Lower lobe of right lung (tissue), 2 donors: ENCODE measurements around the gene PPP1R3A. TPM values are rescaled to one million over a fixed set of nuclear protein-coding genes. Genes with fewer than 3 reads are reported as not detected.

Experiments used
- ATAC-seq, 2 donors: fragments of 200-7000 bp; cut with Tn5 transposase; one replicate each; pipeline ENCODE4 v1.9.1; 2020 to 2022; ENCODE audit warnings: mild to moderate bottlenecking in 2 of 2, moderate library complexity in 2 of 2
- DNase-seq: peaks from one replicate; pipeline ENCODE4 v3.0.0-alpha.2; 2020
- H3K27ac ChIP-seq: fragments of 200-600 bp; one replicate; pipeline ENCODE4 v1.8.0; 2022
- H3K27me3 ChIP-seq: fragments of 200-600 bp; one replicate; pipeline ENCODE4 v1.8.0; 2022; ENCODE audit warnings: low read depth
- H3K36me3 ChIP-seq: fragments of 200-600 bp; one replicate; pipeline ENCODE4 v1.8.0; 2022; ENCODE audit warnings: mild to moderate bottlenecking
- H3K4me1 ChIP-seq: fragments of 200-600 bp; one replicate; pipeline ENCODE4 v1.8.0; 2022
- H3K4me3 ChIP-seq: fragments of 200-600 bp; one replicate; pipeline ENCODE4 v1.8.0; 2022; ENCODE audit warnings: mild to moderate bottlenecking
- H3K9me3 ChIP-seq: fragments of 200-600 bp; one replicate; pipeline ENCODE4 v1.8.0; 2022
- intact Hi-C: fragments of 100-400 bp; cut with DNase I; formaldehyde crosslinking; loops from one replicate; pipeline ENCODE4 v1.11.0; 2022
- total RNA-seq: library from RNA; stranded (reverse); fragmentation: NEBNext Ultra II Directional; extraction: Animal tissue kit (Norgen Biotek cat#: 25700); gene quantifications from one replicate; pipeline ENCODE4 v1.2.1, GENCODE V29; 2021
- TF ChIP-seq, protein P1 (sequence below): fragments of 200-600 bp; IDR thresholded peaks from one replicate; pipeline ENCODE4 v1.8.0; 2022; ENCODE audit warnings: antibody characterized with exemption, mild to moderate bottlenecking
- donor health status: DM: no; HTN: yes; CAD: no; lungs with severe emphysema.

Gene PPP1R3A
- total RNA-seq, 1 donor from 2014 or later = 0.24 TPM

GRCh38 chr7:113867325-113867724 is 51.5 kb downstream of the PPP1R3A start:
- Histone ChIP-seq H3K36me3 (no peaks in the 10 kb centered on the region), H3K27me3 (no peaks in the 10 kb centered on the region), H3K9me3 (no peaks in the 10 kb centered on the region), H3K4me3 (no peak overlapping the region), H3K4me1 (no peaks in the 10 kb centered on the region), H3K27ac (no peak overlapping the region)
- no peak for DNase-seq
- no peak for ATAC-seq
- TF ChIP-seq, protein P1, sequence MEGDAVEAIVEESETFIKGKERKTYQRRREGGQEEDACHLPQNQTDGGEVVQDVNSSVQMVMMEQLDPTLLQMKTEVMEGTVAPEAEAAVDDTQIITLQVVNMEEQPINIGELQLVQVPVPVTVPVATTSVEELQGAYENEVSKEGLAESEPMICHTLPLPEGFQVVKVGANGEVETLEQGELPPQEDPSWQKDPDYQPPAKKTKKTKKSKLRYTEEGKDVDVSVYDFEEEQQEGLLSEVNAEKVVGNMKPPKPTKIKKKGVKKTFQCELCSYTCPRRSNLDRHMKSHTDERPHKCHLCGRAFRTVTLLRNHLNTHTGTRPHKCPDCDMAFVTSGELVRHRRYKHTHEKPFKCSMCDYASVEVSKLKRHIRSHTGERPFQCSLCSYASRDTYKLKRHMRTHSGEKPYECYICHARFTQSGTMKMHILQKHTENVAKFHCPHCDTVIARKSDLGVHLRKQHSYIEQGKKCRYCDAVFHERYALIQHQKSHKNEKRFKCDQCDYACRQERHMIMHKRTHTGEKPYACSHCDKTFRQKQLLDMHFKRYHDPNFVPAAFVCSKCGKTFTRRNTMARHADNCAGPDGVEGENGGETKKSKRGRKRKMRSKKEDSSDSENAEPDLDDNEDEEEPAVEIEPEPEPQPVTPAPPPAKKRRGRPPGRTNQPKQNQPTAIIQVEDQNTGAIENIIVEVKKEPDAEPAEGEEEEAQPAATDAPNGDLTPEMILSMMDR = no peak
- intact Hi-C loops = no loop called here

DNA sequence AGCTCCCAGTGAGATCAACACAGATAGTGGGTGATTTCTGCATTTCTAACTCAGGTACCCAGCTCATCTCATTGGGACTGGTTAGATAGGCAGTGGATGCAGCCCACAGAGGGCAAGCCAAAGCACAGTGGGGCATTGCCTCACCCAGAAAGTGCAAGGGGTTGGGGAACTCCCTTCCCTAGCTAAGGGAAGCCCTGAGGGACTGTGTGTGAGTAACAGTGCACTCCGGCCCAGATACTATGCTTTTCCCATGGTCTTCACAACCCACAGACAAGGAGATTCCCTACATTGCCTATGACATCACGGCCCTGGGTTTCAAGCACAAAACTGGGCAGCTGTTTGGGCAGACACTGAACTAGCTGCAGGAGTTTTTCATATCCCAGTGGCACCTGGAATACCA is 62.8 kb downstream of the PPP1R3A start:
- intact Hi-C loops = no loop called here
- H3K27me3 ChIP-seq = no peaks in the 10 kb centered on the region
- H3K27ac ChIP-seq = no peak overlapping the region
- TF ChIP-seq, protein P1 = no peak
- no peak for DNase-seq
- no peak overlapping the region for H3K4me3 ChIP-seq
- H3K9me3 ChIP-seq = no peaks in the 10 kb centered on the region
- H3K36me3 ChIP-seq = no peaks in the 10 kb centered on the region
- H3K4me1 ChIP-seq = no peaks in the 10 kb centered on the region
- ATAC-seq = no peak

DNA sequence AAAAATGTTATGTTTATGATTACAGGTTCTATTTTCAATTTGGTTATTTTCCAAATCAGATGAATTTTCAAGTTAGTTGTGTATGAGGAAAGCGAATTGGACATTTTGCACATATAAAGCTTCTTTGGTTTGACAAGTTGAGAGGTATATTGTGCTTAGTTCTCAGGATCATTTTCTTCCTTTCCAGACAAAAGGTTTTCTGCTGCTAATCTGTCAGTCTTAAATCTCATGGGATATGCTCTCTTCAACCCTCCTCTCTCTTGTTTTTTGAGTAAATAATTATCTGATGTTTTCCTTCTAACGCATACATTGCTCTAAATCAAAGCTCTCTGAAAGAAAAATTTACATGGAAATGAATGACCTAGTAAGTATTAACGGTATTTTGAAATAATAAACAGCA is 77.9 kb downstream of the PPP1R3A start:
- H3K27me3 ChIP-seq = no peaks in the 10 kb centered on the region
- H3K36me3 ChIP-seq = no peaks in the 10 kb centered on the region
- TF ChIP-seq, protein P1 = no peak
- ATAC-seq = no peak
- H3K4me3 ChIP-seq = no peak overlapping the region
- no peaks in the 10 kb centered on the region for H3K4me1 ChIP-seq
- no peaks in the 10 kb centered on the region for H3K9me3 ChIP-seq
- intact Hi-C loops = no loop called here
- H3K27ac ChIP-seq = no peak overlapping the region
- no peak for DNase-seq

DNA sequence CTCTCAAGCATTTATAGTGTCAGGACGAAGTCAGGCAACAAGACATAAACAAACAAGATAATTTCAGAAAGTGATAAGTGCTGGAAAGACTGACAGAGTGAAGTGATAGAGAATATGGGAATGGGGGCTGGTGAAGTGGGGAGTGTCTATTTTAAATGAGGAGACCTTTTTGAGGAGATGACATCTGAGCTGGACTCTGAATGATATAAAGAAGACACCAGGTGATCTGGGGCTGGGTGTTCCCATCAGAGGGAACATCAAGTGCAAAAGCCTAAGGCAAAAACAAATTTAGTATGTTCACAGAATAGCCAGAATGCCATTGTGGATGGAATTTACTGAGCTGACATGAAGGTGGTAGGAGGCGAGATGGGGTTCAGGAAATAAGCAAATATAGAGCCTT is 83.4 kb downstream of the PPP1R3A start:
- Histone ChIP-seq H3K4me1 (no peaks in the 10 kb centered on the region), H3K27ac (no peak overlapping the region), H3K4me3 (no peak overlapping the region), H3K9me3 (no peaks in the 10 kb centered on the region), H3K27me3 (no peaks in the 10 kb centered on the region), H3K36me3 (no peaks in the 10 kb centered on the region)
- intact Hi-C loops = no loop called here
- TF ChIP-seq, protein P1 = no peak
- DNase-seq (no peak), ATAC-seq (no peak)

- ATAC-seq = no peak
- no peak for DNase-seq
- TF ChIP-seq, protein P1 = no peak
Observed at GRCh38 chr7:113832196-113832745, 86.5 kb downstream of the PPP1R3A start.

More at GRCh38 chr7:113832196-113832745, 86.5 kb downstream of the PPP1R3A start:
- Histone ChIP-seq H3K27ac (no peak overlapping the region), H3K4me1 (no peaks in the 10 kb centered on the region), H3K9me3 (no peaks in the 10 kb centered on the region), H3K36me3 (no peaks in the 10 kb centered on the region), H3K4me3 (no peak overlapping the region), H3K27me3 (no peaks in the 10 kb centered on the region)
- intact Hi-C loops = no loop called here
